HepG2 (cell line): ENCODE data around the gene CMTM4. TPM values are rescaled to one million over a fixed set of nuclear protein-coding genes. Genes with fewer than 3 reads are reported as not detected.

Experiments used
- ARID5B ChIP-seq: IDR thresholded peaks from 2 replicates; pipeline ENCODE4 v1.4.0; 2020; ENCODE audit warnings: mild to moderate bottlenecking, missing genetic modification reagents
- CBX2 ChIP-seq, 2 experiments: fragments of 200-600 bp in 1 of 2; sonication (generic); formaldehyde crosslinking in 1 of 2; IDR thresholded peaks; 2 replicates each; pipeline versions ENCODE4 v1.7.0 to v1.8.1; 2018 to 2022; ENCODE audit warnings: low read depth in 2 of 2, low read length in 1 of 2, mild to moderate bottlenecking in 1 of 2, missing genetic modification reagents in 1 of 2
- CTCF ChIP-seq: sonication (generic); formaldehyde crosslinking; IDR thresholded peaks from 2 replicates; pipeline ENCODE4 v1.5.0; 2020; ENCODE audit warnings: mild to moderate bottlenecking, missing genetic modification reagents, moderate library complexity
- KAT8 ChIP-seq: IDR thresholded peaks from 2 replicates; pipeline ENCODE4 v1.6.1; 2016; ENCODE audit warnings: missing genetic modification reagents, missing compliant biosample characterization
- MIER3 ChIP-seq: IDR thresholded peaks from 2 replicates; pipeline ENCODE4 v1.6.1; 2016; ENCODE audit warnings: missing compliant biosample characterization, borderline replicate concordance
- POGZ ChIP-seq: sonication (generic); formaldehyde crosslinking; IDR thresholded peaks from 2 replicates; pipeline ENCODE4 v1.4.0; 2020; ENCODE audit warnings: mild to moderate bottlenecking, missing genetic modification reagents
- SKI ChIP-seq: fragments of 450-650 bp; IDR thresholded peaks from one replicate; pipeline ENCODE4 v1.6.1; 2018; ENCODE audit warnings: mild to moderate bottlenecking; ENCODE audit not compliant: partially characterized antibody
- SP4 ChIP-seq: sonication (generic); formaldehyde crosslinking; IDR thresholded peaks from 2 replicates; pipeline ENCODE4 v1.8.1; 2023; ENCODE audit warnings: mild to moderate bottlenecking, missing genetic modification reagents
- TAF15 ChIP-seq: fragments of 200-400 bp; formaldehyde crosslinking; IDR thresholded peaks from one replicate; pipeline ENCODE4 v1.6.1; 2018; ENCODE audit warnings: mild to moderate bottlenecking, low read depth, low read length; ENCODE audit not compliant: poor library complexity, severe bottlenecking
- TFDP1 ChIP-seq: IDR thresholded peaks from 2 replicates; pipeline ENCODE4 v1.6.1; 2016; ENCODE audit warnings: missing compliant biosample characterization, missing genetic modification reagents, borderline replicate concordance
- ZBTB2 ChIP-seq: sonication (generic); formaldehyde crosslinking; IDR thresholded peaks from 2 replicates; pipeline ENCODE4 v1.8.0; 2022; ENCODE audit warnings: low read depth, missing genetic modification reagents
- ZNF333 ChIP-seq: sonication (generic); formaldehyde crosslinking; IDR thresholded peaks from 2 replicates; pipeline ENCODE4 v1.4.0; 2020; ENCODE audit warnings: mild to moderate bottlenecking, missing genetic modification reagents, borderline replicate concordance
- polyA plus RNA-seq, 8 experiments: library from polyadenylated mRNA; depleted of rRNA in 3 of 8; stranded (reverse) in 7 of 8; unstranded in 1 of 8; fragments of >200 nt; fragmentation: Illumina TruSeq in 4 of 8; extraction: Trizol in 4 of 8; gene quantifications; 2 replicates each; pipeline versions ENCODE4 v1.2.1 to v1.2.3, GENCODE V29; 2011 to 2016; ENCODE audit warnings: low read depth in 4 of 8, missing spikeins in 1 of 8, mixed read lengths in 1 of 8; ENCODE audit not compliant: insufficient read depth in 1 of 8
- total RNA-seq, 5 experiments: library from RNA; depleted of rRNA; stranded (reverse); fragments of >200 nt; fragmentation: Illumina TruSeq; extraction: Trizol; gene quantifications; 2 replicates each; pipeline ENCODE4 v1.2.3, GENCODE V29; 2016; ENCODE audit warnings: low read depth in 1 of 5
- TF ChIP-seq, protein P1 (sequence below): sonication (generic); formaldehyde crosslinking; IDR thresholded peaks from 2 replicates; pipeline ENCODE4 v1.9.0; 2022; ENCODE audit warnings: missing genetic modification reagents, mild to moderate bottlenecking, borderline replicate concordance

Gene CMTM4
- total and polyA plus RNA-seq, 2 of the 13 experiments (the other 11 are each of a cell fraction or from before 2014, with no cell fraction given), result 32.0 to 36.3 TPM

GRCh38 chr16:66696669-66697630 lies at the start of gene CMTM4 (continued):
- TF ChIP-seq TAF15 (peak; percentile 70), KAT8 (CRISPR knock-in tag) (no peak), ZBTB2 (CRISPR knock-in tag) (peak; percentile 63; the same call in 1 of the 2 replicates), SKI (peak; percentile 87), SP4 (CRISPR knock-in tag) (peak; percentile 86), CBX2 (IDR thresholded peaks at IDR 0.05; ENCODE audit: low read depth, low read length) (no peak), CBX2 (CRISPR knock-in tag; IDR thresholded peaks at IDR 0.05; ENCODE audit: low read depth) (0 out of 2 replicates have a peak, but pooled peaks have one; percentile 1), TFDP1 (CRISPR knock-in tag) (peak; percentile 21; the same call in 1 of the 2 replicates), POGZ (CRISPR knock-in tag) (0 out of 2 replicates have a peak, but pooled peaks have one; percentile 25), ARID5B (CRISPR knock-in tag) (peak; percentile 11; the same call in 1 of the 2 replicates), MIER3 (CRISPR knock-in tag) (no peak), ZNF333 (CRISPR knock-in tag) (peak; percentile 50; the same call in 1 of the 2 replicates), CTCF (CRISPR knock-in tag) (peak; percentile 69)
- TF ChIP-seq, protein P1, sequence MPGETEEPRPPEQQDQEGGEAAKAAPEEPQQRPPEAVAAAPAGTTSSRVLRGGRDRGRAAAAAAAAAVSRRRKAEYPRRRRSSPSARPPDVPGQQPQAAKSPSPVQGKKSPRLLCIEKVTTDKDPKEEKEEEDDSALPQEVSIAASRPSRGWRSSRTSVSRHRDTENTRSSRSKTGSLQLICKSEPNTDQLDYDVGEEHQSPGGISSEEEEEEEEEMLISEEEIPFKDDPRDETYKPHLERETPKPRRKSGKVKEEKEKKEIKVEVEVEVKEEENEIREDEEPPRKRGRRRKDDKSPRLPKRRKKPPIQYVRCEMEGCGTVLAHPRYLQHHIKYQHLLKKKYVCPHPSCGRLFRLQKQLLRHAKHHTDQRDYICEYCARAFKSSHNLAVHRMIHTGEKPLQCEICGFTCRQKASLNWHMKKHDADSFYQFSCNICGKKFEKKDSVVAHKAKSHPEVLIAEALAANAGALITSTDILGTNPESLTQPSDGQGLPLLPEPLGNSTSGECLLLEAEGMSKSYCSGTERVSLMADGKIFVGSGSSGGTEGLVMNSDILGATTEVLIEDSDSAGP (CRISPR knock-in tag), result peak; percentile 59; the same call in 1 of the 2 replicates
